ENCODE results near the gene CDH22. TPM values are rescaled to one million over a fixed set of nuclear protein-coding genes. Genes with fewer than 3 reads are reported as not detected.

The CDH22 gene
- total and polyA plus RNA-seq, 10 donors, result not detected

- no peaks in the 10 kb centered on the region for H3K36me3 ChIP-seq
- peak; percentile 81 for DNase-seq
- no peak overlapping the region for H3K27ac ChIP-seq
- no peaks in the 10 kb centered on the region for H3K9me3 ChIP-seq
- no peak for TF ChIP-seq CTCF (IDR thresholded peaks at IDR 0.05 in 8 of 11, conservative IDR thresholded peaks at IDR 0.05 in 3 of 11)
- peak in 2 of 3 donors; percentile 27 to 36 for TF ChIP-seq POLR2AphosphoS5 (IDR thresholded peaks at IDR 0.05)
- TF ChIP-seq POLR2A (IDR thresholded peaks at IDR 0.05), result no peak
- intact Hi-C loops (cut with DNase I; ENCODE audit: low total_unique reads), result no loop called here
- peaks cover 0 to 27% (median 2%) of the 10 kb centered on the region in 6 donors for H3K4me1 ChIP-seq
- peaks cover 0 to 89% (median 36%) of the 10 kb centered on the region in 7 donors for H3K27me3 ChIP-seq (replicated peaks in 1 of 7)
- H3K4me3 ChIP-seq, result no peak overlapping the region
- WGBS, 5 donors, result 57 to 67% (median 63%) methylated on average over 7 to 8 of the region's 8 CpGs
Observed at GRCh38 chr20:46255440-46256104, 52.7 kb downstream of the CDH22 start.

GRCh38 chr20:46253391-46253790 lies 54.9 kb downstream of the CDH22 start:
- intact Hi-C loops (cut with DNase I; ENCODE audit: low total_unique reads), result no loop called here

GRCh38 chr20:46252352-46253091 lies 55.8 kb downstream of the CDH22 start:
- no peak for DNase-seq
- TF ChIP-seq POLR2AphosphoS5 (IDR thresholded peaks at IDR 0.05) (no peak), POLR2A (IDR thresholded peaks at IDR 0.05) (no peak), CTCF (IDR thresholded peaks at IDR 0.05 in 8 of 11, conservative IDR thresholded peaks at IDR 0.05 in 3 of 11) (no peak)
- Histone ChIP-seq H3K27ac (no peak overlapping the region), H3K4me1 (peaks cover 0 to 27% (median 2%) of the 10 kb centered on the region in 6 donors), H3K4me3 (no peak overlapping the region), H3K9me3 (no peaks in the 10 kb centered on the region), H3K36me3 (no peaks in the 10 kb centered on the region), H3K27me3 (replicated peaks in 1 of 7) (peaks cover 0 to 100% (median 55%) of the 10 kb centered on the region in 7 donors)
- intact Hi-C loops (cut with DNase I; ENCODE audit: low total_unique reads), result no loop called here
- WGBS, 5 donors, result 67 to 77% (median 71%) methylated on average over 8 of the region's 8 CpGs

More at GRCh38 chr20:46253391-46253790, 54.9 kb downstream of the CDH22 start:
- no peaks in the 10 kb centered on the region for H3K36me3 ChIP-seq
- no peaks in the 10 kb centered on the region for H3K9me3 ChIP-seq
- 8 to 22% (median 14%) methylated on average over 5 to 8 of the region's 8 CpGs for WGBS, 5 donors
- no peak overlapping the region for H3K27ac ChIP-seq
- peaks cover 0 to 98% (median 48%) of the 10 kb centered on the region in 7 donors for H3K27me3 ChIP-seq (replicated peaks in 1 of 7)
- no peak for DNase-seq
- no peak overlapping the region for H3K4me3 ChIP-seq
- peaks cover 0 to 27% (median 2%) of the 10 kb centered on the region in 6 donors for H3K4me1 ChIP-seq
- TF ChIP-seq CTCF (IDR thresholded peaks at IDR 0.05 in 8 of 11, conservative IDR thresholded peaks at IDR 0.05 in 3 of 11) (no peak), POLR2A (IDR thresholded peaks at IDR 0.05) (no peak), POLR2AphosphoS5 (IDR thresholded peaks at IDR 0.05) (no peak)

GRCh38 chr20:46251211-46251673 lies 57.1 kb downstream of the CDH22 start:
- DNase-seq, result no peak
- intact Hi-C loops (cut with DNase I; ENCODE audit: low total_unique reads), result no loop called here
- H3K4me1 ChIP-seq, result peaks cover 0 to 16% (median 2%) of the 10 kb centered on the region in 6 donors
- TF ChIP-seq CTCF (IDR thresholded peaks at IDR 0.05 in 8 of 11, conservative IDR thresholded peaks at IDR 0.05 in 3 of 11) (no peak), POLR2AphosphoS5 (IDR thresholded peaks at IDR 0.05) (no peak), POLR2A (IDR thresholded peaks at IDR 0.05) (no peak)
- H3K27me3 ChIP-seq (replicated peaks in 1 of 7), result peaks cover 0 to 100% (median 68%) of the 10 kb centered on the region in 7 donors
- H3K27ac ChIP-seq, result no peak overlapping the region
- H3K9me3 ChIP-seq, result no peaks in the 10 kb centered on the region
- H3K4me3 ChIP-seq, result no peak overlapping the region
- no peaks in the 10 kb centered on the region for H3K36me3 ChIP-seq
- WGBS, 5 donors, result 3 to 11% (median 5%) methylated on average over 9 to 56 of the region's 56 CpGs

Measured in spleen (tissue), 11 donors.